GM15510 (cell line): ENCODE results near the gene CBARP.

Source experiments
- POLR2A ChIP-seq: IDR thresholded peaks from 3 replicates; pipeline ENCODE4 v1.6.1; 2011; ENCODE audit warnings: borderline replicate concordance; ENCODE audit not compliant: insufficient read length; ENCODE audit errors: extremely low read depth

The CBARP gene

GRCh38 chr19:1254081-1254527 lies 16.3 kb upstream of the CBARP start:
- TF ChIP-seq POLR2A: peak; percentile 1

- TF ChIP-seq POLR2A: peak; percentile 2
Observed at GRCh38 chr19:1253514-1254080, 15.8 kb upstream of the CBARP start.

- no peak for TF ChIP-seq POLR2A
Observed at GRCh38 chr19:1252821-1253513, 15.2 kb upstream of the CBARP start.

- no peak for TF ChIP-seq POLR2A
Observed at GRCh38 chr19:1252221-1252820, 14.5 kb upstream of the CBARP start.

GRCh38 chr19:1251330-1252220 lies 13.8 kb upstream of the CBARP start:
- TF ChIP-seq POLR2A: peak; percentile 41

- peak; percentile 26 for TF ChIP-seq POLR2A
Observed at GRCh38 chr19:1250437-1251260, 12.8 kb upstream of the CBARP start.

- no peak for TF ChIP-seq POLR2A
Observed at GRCh38 chr19:1249990-1250436, 12.2 kb upstream of the CBARP start.

- TF ChIP-seq POLR2A: peak; percentile 79
Observed at GRCh38 chr19:1249298-1249989, 11.6 kb upstream of the CBARP start.

GRCh38 chr19:1248786-1249297 lies 11.0 kb upstream of the CBARP start:
- TF ChIP-seq POLR2A: no peak

- TF ChIP-seq POLR2A: peak; percentile 96
Observed at GRCh38 chr19:1248139-1248785, 10.5 kb upstream of the CBARP start, which contains the start of gene MIDN. MIDN (plus strand) TSS chr19:1248583; CDS start chr19:1250297, 1,714 bp downstream.

GRCh38 chr19:1247748-1248138 lies 9.9 kb upstream of the CBARP start:
- TF ChIP-seq POLR2A: no peak

GRCh38 chr19:1245494-1246264 lies 7.9 kb upstream of the CBARP start:
- TF ChIP-seq POLR2A: no peak
